ENCODE results near the gene CTRB1.

CTRB1 gene

GRCh38 chr16:75252946-75253911 is 34.4 kb downstream of the CTRB1 start:
- no peak for DNase-seq (ENCODE audit: low spot score)
- FAIRE-seq, result no peak

- FAIRE-seq (peak; percentile 75), DNase-seq (ENCODE audit: low spot score) (peak; percentile 75)
Measured at GRCh38 chr16:75254359-75254837, 35.6 kb downstream of the CTRB1 start.

- FAIRE-seq (no peak), DNase-seq (ENCODE audit: low spot score) (no peak)
Measured at GRCh38 chr16:75256059-75256571, 37.3 kb downstream of the CTRB1 start.

- DNase-seq (ENCODE audit: low spot score) (no peak), FAIRE-seq (no peak)
Measured at GRCh38 chr16:75256696-75257343, 38.0 kb downstream of the CTRB1 start.

GRCh38 chr16:75257886-75258806 is 39.4 kb downstream of the CTRB1 start:
- DNase-seq (ENCODE audit: low spot score) (no peak), FAIRE-seq (peak; percentile 20)

- FAIRE-seq, result no peak
- DNase-seq (ENCODE audit: low spot score), result no peak
Measured at GRCh38 chr16:75258807-75259141, 40.0 kb downstream of the CTRB1 start.

GRCh38 chr16:75260851-75261589 is 42.2 kb downstream of the CTRB1 start:
- DNase-seq (ENCODE audit: low spot score) (no peak), FAIRE-seq (no peak)

- FAIRE-seq (no peak), DNase-seq (ENCODE audit: low spot score) (no peak)
Measured at GRCh38 chr16:75261590-75262078, 42.8 kb downstream of the CTRB1 start.

- no peak for FAIRE-seq
- DNase-seq (ENCODE audit: low spot score), result no peak
Measured at GRCh38 chr16:75262104-75262799, 43.5 kb downstream of the CTRB1 start.

- FAIRE-seq (no peak), DNase-seq (ENCODE audit: low spot score) (no peak)
Measured at GRCh38 chr16:75262800-75263127, 44.0 kb downstream of the CTRB1 start.

- no peak for DNase-seq (ENCODE audit: low spot score)
- FAIRE-seq, result no peak
Measured at GRCh38 chr16:75263291-75263962, 44.6 kb downstream of the CTRB1 start.

- DNase-seq (ENCODE audit: low spot score) (no peak), FAIRE-seq (no peak)
Measured at GRCh38 chr16:75263963-75264445, 45.2 kb downstream of the CTRB1 start.

GRCh38 chr16:75264457-75264998 is 45.7 kb downstream of the CTRB1 start:
- FAIRE-seq (no peak), DNase-seq (ENCODE audit: low spot score) (no peak)

GRCh38 chr16:75264999-75265910 is 46.5 kb downstream of the CTRB1 start:
- FAIRE-seq (no peak), DNase-seq (ENCODE audit: low spot score) (no peak)

GRCh38 chr16:75265911-75266701 is 47.3 kb downstream of the CTRB1 start:
- FAIRE-seq, result peak; percentile 42
- DNase-seq (ENCODE audit: low spot score), result peak; percentile 88

- DNase-seq (ENCODE audit: low spot score) (no peak), FAIRE-seq (no peak)
Measured at GRCh38 chr16:75266738-75267630, 48.2 kb downstream of the CTRB1 start.
